Upper lobe of left lung (tissue), 4 donors: ENCODE results near the gene CD79A.

Source experiments
- CTCF ChIP-seq, 6 experiments: fragments of 450-650 bp in 4 of 6; fragments of 200-600 bp in 2 of 6; sonication (generic) in 2 of 6; IDR thresholded peaks; one replicate each; pipeline ENCODE4 v1.5.1; 2016 to 2019; ENCODE audit warnings: antibody characterized with exemption in 6 of 6
- EP300 ChIP-seq, 4 donors: sonication (generic); formaldehyde crosslinking; IDR thresholded peaks; one replicate each; pipeline ENCODE4 v1.5.1; 2017; ENCODE audit warnings: antibody characterized with exemption in 4 of 4, control low read depth in 2 of 4
- POLR2A ChIP-seq, 4 donors: fragments of 450-650 bp; IDR thresholded peaks; one replicate each; pipeline ENCODE4 v1.5.1; 2016 to 2017; ENCODE audit warnings: antibody characterized with exemption in 4 of 4, mild to moderate bottlenecking in 2 of 4

GRCh38 chr19:41918095-41918494 is 41.0 kb downstream of the CD79A start:
- TF ChIP-seq POLR2A (IDR thresholded peaks at IDR 0.05) (no peak), EP300 (IDR thresholded peaks at IDR 0.05) (no peak), CTCF (IDR thresholded peaks at IDR 0.05) (no peak)
